H1 (cell line): ENCODE measurements around the gene CAMK2D. TPM values are rescaled to one million over a fixed set of nuclear protein-coding genes. Genes with fewer than 3 reads are reported as not detected.

ENCODE experiments used
- CHD7 ChIP-seq: fragments of 300-600 bp; sonication (generic); IDR thresholded peaks from 2 replicates; pipeline ENCODE4 v1.7.1; 2012; ENCODE audit warnings: low read length, moderate library complexity, mild to moderate bottlenecking, inconsistent platforms; ENCODE audit not compliant: insufficient replicate concordance
- EP300 ChIP-seq, 2 experiments: IDR thresholded peaks; 1 replicate in 1 of 2; 2 replicates in 1 of 2; pipeline ENCODE4 v1.6.1; 2011 to 2012; ENCODE audit warnings: low read depth in 2 of 2, low read length in 2 of 2, mild to moderate bottlenecking in 2 of 2, borderline replicate concordance in 1 of 2, inconsistent platforms in 1 of 2, moderate library complexity in 1 of 2
- GTF2F1 ChIP-seq: IDR thresholded peaks from 2 replicates; pipeline ENCODE4 v1.6.1; 2012; ENCODE audit warnings: low read depth, low read length, improper control_type of control experiment, borderline replicate concordance
- RAD21 ChIP-seq, 2 experiments: IDR thresholded peaks in 1 of 2; conservative IDR thresholded peaks in 1 of 2; 2 replicates each; pipeline ENCODE4 v1.6.1; 2011; ENCODE audit warnings: low read depth in 2 of 2, low read length in 2 of 2, improper control_type of control experiment in 1 of 2, inconsistent platforms in 1 of 2, mild to moderate bottlenecking in 1 of 2, moderate library complexity in 1 of 2
- SP2 ChIP-seq: IDR thresholded peaks from 2 replicates; pipeline ENCODE4 v1.6.1; 2012; ENCODE audit warnings: mild to moderate bottlenecking, low read length, inconsistent platforms
- ZNF274 ChIP-seq: IDR thresholded peaks from 2 replicates; pipeline ENCODE4 v1.7.0; 2012; ENCODE audit warnings: low read length, borderline replicate concordance; ENCODE audit errors: extremely low read depth
- polyA plus RNA-seq, 7 experiments: library from polyadenylated mRNA; depleted of rRNA in 3 of 7; stranded (reverse) in 5 of 7; unstranded in 2 of 7; fragments of >200 nt in 5 of 7; fragments of 200-250 nt in 2 of 7; gene quantifications; 1 replicate in 5 of 7; 2 replicates in 1 of 7; 4 replicates in 1 of 7; pipeline versions ENCODE4 v1.2.1 to v1.2.3, GENCODE V29; 2011 to 2013; ENCODE audit warnings: missing spikeins in 2 of 7, mixed read lengths in 2 of 7
- total RNA-seq: library from RNA; stranded (reverse); fragmentation: NEBNext Ultra II Directional; extraction: Animal tissue kit (Norgen Biotek cat#: 25700); gene quantifications from 2 replicates; pipeline ENCODE4 v1.2.1, GENCODE V29; 2021

The CAMK2D gene
- total and polyA plus RNA-seq, 2 of the 8 experiments (the other 6 are each of a cell fraction or from before 2014, with no cell fraction given) = 3.2 to 7.0 TPM

GRCh38 chr4:113750296-113750695 lies 11.2 kb downstream of the CAMK2D start (continued):
- TF ChIP-seq SP2 (no peak), ZNF274 (no peak), RAD21 (IDR thresholded peaks at IDR 0.05 in 1 of 2, conservative IDR thresholded peaks at IDR 0.05 in 1 of 2; ENCODE audit: low read depth in 2 of 2, low read length in 2 of 2) (no peak), GTF2F1 (no peak), EP300 (IDR thresholded peaks at IDR 0.05; ENCODE audit: borderline replicate concordance in 1 of 2, low read depth in 2 of 2, low read length in 2 of 2) (no peak), CHD7 (no peak)
- TF ChIP-seq, all 59 proteins: peak for 0
